Ovary (tissue), 3 donors: ENCODE data around the gene DAPK1.

ENCODE experiments used
- EP300 ChIP-seq: sonication (generic); formaldehyde crosslinking; IDR thresholded peaks from one replicate; pipeline ENCODE4 v1.6.1; 2017; ENCODE audit warnings: antibody characterized with exemption
- POLR2A ChIP-seq: fragments of 450-650 bp; IDR thresholded peaks from one replicate; pipeline ENCODE4 v1.6.1; 2017; ENCODE audit warnings: antibody characterized with exemption, mild to moderate bottlenecking, moderate library complexity
- TF ChIP-seq, protein P1 (sequence below), 3 donors: fragments of 450-650 bp in 2 of 3; fragments of 200-600 bp in 1 of 3; IDR thresholded peaks; one replicate each; pipeline versions ENCODE4 v1.5.1 to v1.8.0; 2016 to 2022; ENCODE audit warnings: antibody characterized with exemption in 3 of 3, mild to moderate bottlenecking in 1 of 3
- donor health status: DM: no; HTN: no; CAD: no.

GRCh38 chr9:87533271-87533670, 35.6 kb downstream of the DAPK1 start:
- TF ChIP-seq, protein P1, sequence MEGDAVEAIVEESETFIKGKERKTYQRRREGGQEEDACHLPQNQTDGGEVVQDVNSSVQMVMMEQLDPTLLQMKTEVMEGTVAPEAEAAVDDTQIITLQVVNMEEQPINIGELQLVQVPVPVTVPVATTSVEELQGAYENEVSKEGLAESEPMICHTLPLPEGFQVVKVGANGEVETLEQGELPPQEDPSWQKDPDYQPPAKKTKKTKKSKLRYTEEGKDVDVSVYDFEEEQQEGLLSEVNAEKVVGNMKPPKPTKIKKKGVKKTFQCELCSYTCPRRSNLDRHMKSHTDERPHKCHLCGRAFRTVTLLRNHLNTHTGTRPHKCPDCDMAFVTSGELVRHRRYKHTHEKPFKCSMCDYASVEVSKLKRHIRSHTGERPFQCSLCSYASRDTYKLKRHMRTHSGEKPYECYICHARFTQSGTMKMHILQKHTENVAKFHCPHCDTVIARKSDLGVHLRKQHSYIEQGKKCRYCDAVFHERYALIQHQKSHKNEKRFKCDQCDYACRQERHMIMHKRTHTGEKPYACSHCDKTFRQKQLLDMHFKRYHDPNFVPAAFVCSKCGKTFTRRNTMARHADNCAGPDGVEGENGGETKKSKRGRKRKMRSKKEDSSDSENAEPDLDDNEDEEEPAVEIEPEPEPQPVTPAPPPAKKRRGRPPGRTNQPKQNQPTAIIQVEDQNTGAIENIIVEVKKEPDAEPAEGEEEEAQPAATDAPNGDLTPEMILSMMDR (IDR thresholded peaks at IDR 0.05), result no peak
- TF ChIP-seq EP300 (no peak), POLR2A (no peak)
